GM23338 (cell line): Measurements from ENCODE around the gene MAP3K7CL. TPM values are rescaled to one million over a fixed set of nuclear protein-coding genes. Genes with fewer than 3 reads are reported as not detected.

Source experiments
- ATAC-seq: fragments of 200-7000 bp; cut with Tn5 transposase; 3 replicates; pipeline ENCODE4 v1.9.1; 2020
- DNase-seq: peaks from one replicate; pipeline ENCODE4 v3.0.0-alpha.2; 2015; ENCODE audit warnings: low spot score
- H2AFZ ChIP-seq: fragments of 200-600 bp; sonication (generic); 2 replicates; pipeline ENCODE4 v1.8.0; 2016; ENCODE audit warnings: antibody characterized with exemption, mild to moderate bottlenecking, moderate library complexity
- H3F3A ChIP-seq: fragments of 200-600 bp; sonication (generic); replicated peaks from 2 replicates; pipeline ENCODE4 v1.8.0; 2017; ENCODE audit warnings: antibody characterized with exemption, mixed run types, low read depth
- H3K27ac ChIP-seq: fragments of 200-600 bp; sonication (generic); 2 replicates; pipeline ENCODE4 v1.6.1; 2016; ENCODE audit warnings: low read depth
- H3K27me3 ChIP-seq: fragments of 200-600 bp; sonication (generic); 2 replicates; pipeline ENCODE4 v1.8.0; 2016; ENCODE audit warnings: mild to moderate bottlenecking, mixed run types, moderate library complexity; ENCODE audit not compliant: insufficient read depth
- H3K36me3 ChIP-seq: fragments of 200-600 bp; sonication (generic); 2 replicates; pipeline ENCODE4 v1.8.0; 2016; ENCODE audit warnings: mild to moderate bottlenecking; ENCODE audit not compliant: insufficient read depth
- H3K4me1 ChIP-seq: fragments of 200-600 bp; sonication (generic); 2 replicates; pipeline ENCODE4 v1.8.0; 2016; ENCODE audit warnings: mild to moderate bottlenecking, moderate library complexity; ENCODE audit not compliant: insufficient read depth
- H3K4me2 ChIP-seq: fragments of 200-600 bp; sonication (generic); 2 replicates; pipeline ENCODE4 v1.7.1; 2017; ENCODE audit warnings: mixed run types
- H3K4me3 ChIP-seq: fragments of 200-600 bp; sonication (generic); 2 replicates; pipeline ENCODE4 v1.6.1; 2016; ENCODE audit warnings: mixed run types
- H3K79me2 ChIP-seq: fragments of 200-600 bp; sonication (generic); replicated peaks from 2 replicates; pipeline ENCODE4 v1.8.0; 2017; ENCODE audit warnings: mild to moderate bottlenecking; ENCODE audit not compliant: insufficient read depth
- H3K9me2 ChIP-seq: fragments of 200-600 bp; sonication (generic); 2 replicates; pipeline ENCODE4 v1.8.0; 2017; ENCODE audit not compliant: insufficient read depth
- H4K20me1 ChIP-seq: fragments of 200-600 bp; sonication (generic); replicated peaks from 2 replicates; pipeline ENCODE4 v1.8.0; 2017; ENCODE audit warnings: mild to moderate bottlenecking; ENCODE audit not compliant: insufficient read depth
- H3K27ac Mint-ChIP-seq: 2 replicates; pipeline ENCODE4 v1.8.0; 2020; ENCODE audit warnings: inconsistent platforms, mild to moderate bottlenecking, moderate library complexity, mixed read lengths
- H3K27me3 Mint-ChIP-seq: 3 replicates; pipeline ENCODE4 v1.8.0; 2022; ENCODE audit warnings: low read depth, mild to moderate bottlenecking, moderate library complexity, mixed read lengths, inconsistent platforms; ENCODE audit not compliant: insufficient read depth, poor library complexity
- H3K36me3 Mint-ChIP-seq: 3 replicates; pipeline ENCODE4 v1.8.0; 2021; ENCODE audit warnings: low read depth, mild to moderate bottlenecking, inconsistent platforms, moderate library complexity, mixed read lengths
- H3K4me1 Mint-ChIP-seq: 3 replicates; pipeline ENCODE4 v1.8.0; 2020; ENCODE audit warnings: mild to moderate bottlenecking, inconsistent platforms, mixed read lengths
- H3K4me3 Mint-ChIP-seq: 3 replicates; pipeline ENCODE4 v1.8.0; 2021; ENCODE audit warnings: moderate library complexity, mild to moderate bottlenecking, inconsistent platforms, mixed read lengths
- H3K9me3 Mint-ChIP-seq: 3 replicates; pipeline ENCODE4 v1.8.0; 2020; ENCODE audit warnings: moderate library complexity, mild to moderate bottlenecking, inconsistent platforms, mixed read lengths
- CTCF ChIP-seq, 2 experiments: fragments of 200-600 bp in 1 of 2; sonication (generic) in 1 of 2; conservative IDR thresholded peaks; 2 replicates each; pipeline versions ENCODE4 v1.5.1 to v1.6.1; 2016 to 2017; ENCODE audit warnings: antibody characterized with exemption in 2 of 2, low read depth in 2 of 2, mild to moderate bottlenecking in 2 of 2, moderate library complexity in 1 of 2
- EZH2 ChIP-seq: fragments of 200-600 bp; sonication (generic); IDR thresholded peaks from one replicate; pipeline ENCODE4 v1.8.0; 2017; ENCODE audit warnings: antibody characterized with exemption, mild to moderate bottlenecking, low read depth; ENCODE audit not compliant: unreplicated experiment
- EZH2phosphoT487 ChIP-seq: fragments of 200-600 bp; sonication (generic); IDR thresholded peaks from one replicate; pipeline ENCODE4 v1.8.1; 2018; ENCODE audit warnings: antibody characterized with exemption; ENCODE audit not compliant: unreplicated experiment
- STAT1 ChIP-seq: IDR thresholded peaks from one replicate; pipeline ENCODE4 v1.6.1; 2016; ENCODE audit warnings: antibody characterized with exemption; ENCODE audit not compliant: unreplicated experiment
- ZNF114 ChIP-seq: fragments of 250-450 bp; sonication (Bioruptor Pico); IDR thresholded peaks from 2 replicates; pipeline ENCODE4 v1.5.0; 2020; ENCODE audit warnings: mild to moderate bottlenecking, moderate library complexity
- ZNF331 ChIP-seq: fragments of 250-450 bp; sonication (Bioruptor Pico); IDR thresholded peaks from 2 replicates; pipeline ENCODE4 v1.5.0; 2020; ENCODE audit warnings: low read depth, mild to moderate bottlenecking, moderate library complexity
- ZNF462 ChIP-seq: fragments of 250-450 bp; sonication (Bioruptor Pico); IDR thresholded peaks from 2 replicates; pipeline ENCODE4 v1.5.0; 2020; ENCODE audit warnings: mild to moderate bottlenecking, moderate library complexity
- polyA plus RNA-seq: library from polyadenylated mRNA; unstranded; fragments of >200 nt; fragmentation: Nextera tagmentation; extraction: Ambion mirVana; gene quantifications from 2 replicates; pipeline ENCODE4 v1.2.1, GENCODE V29; 2016
- total RNA-seq: library from RNA; depleted of rRNA; stranded (reverse); fragments of >200 nt; shearing (Covaris generic); gene quantifications from 2 replicates; pipeline ENCODE4 v1.2.3, GENCODE V29; 2014

Gene MAP3K7CL
- total and polyA plus RNA-seq, 2 experiments from 2014 or later, result 2.4 to 3.6 TPM

- H3K4me1 ChIP-seq, result no peaks in the 10 kb centered on the region
- Mint-ChIP-seq H3K27me3 (peaks cover 2% of the 10 kb centered on the region), H3K36me3 (no peaks in the 10 kb centered on the region), H3K4me3 (peak overlapping the region; percentile 36; the same call in 1 of the 3 replicates), H3K9me3 (no peaks in the 10 kb centered on the region), H3K27ac (no peak overlapping the region), H3K4me1 (peaks cover 4% of the 10 kb centered on the region; the same call in 2 of the 3 replicates)
- no peak overlapping the region for H3K27ac ChIP-seq
- H3K36me3 ChIP-seq, result no peaks in the 10 kb centered on the region
- H3F3A ChIP-seq, result no peaks in the 10 kb centered on the region
- H3K4me2 ChIP-seq, result no peak overlapping the region
- no peaks in the 10 kb centered on the region for H3K27me3 ChIP-seq
- ATAC-seq (peak; percentile 99), DNase-seq (peak; percentile 39)
- H3K79me2 ChIP-seq, result no peaks in the 10 kb centered on the region
- TF ChIP-seq ZNF331 (no peak), CTCF (conservative IDR thresholded peaks at IDR 0.05; ENCODE audit: low read depth in 2 of 2) (no peak), EZH2phosphoT487 (no peak), STAT1 (no peak), EZH2 (no peak), ZNF462 (CRISPR knock-in tag) (0 out of 2 replicates have a peak, but pooled peaks have one; percentile 17), ZNF114 (CRISPR knock-in tag) (no peak)
- H3K9me2 ChIP-seq, result 0 out of 2 replicates have a peak, but pooled peaks cover 3% of the 10 kb centered on the region
- H3K4me3 ChIP-seq, result no peak overlapping the region
- H2AFZ ChIP-seq, result peak overlapping the region; percentile 44; the same call in 1 of the 2 replicates
- H4K20me1 ChIP-seq, result no peaks in the 10 kb centered on the region
Observed at GRCh38 chr21:29155118-29155932, 24.9 kb downstream of the MAP3K7CL start.
